AG08395 (cell line): ENCODE data around the gene CABP7.
A peak's percentile ranks its signal among the peaks of the same experiment; 100 is the strongest.

Experiments
- DNase-seq: peaks from one replicate; pipeline ENCODE4 v3.0.0; 2012; ENCODE audit warnings: mixed read lengths, low spot score

The CABP7 gene

GRCh38 chr22:29773233-29773632 is 53.4 kb downstream of the CABP7 start:
- peak; percentile 20 for DNase-seq

GRCh38 chr22:29780220-29780619 is 60.4 kb downstream of the CABP7 start:
- DNase-seq = no peak

GRCh38 chr22:29780748-29781676 is 61.2 kb downstream of the CABP7 start:
- peak; percentile 94 for DNase-seq
